GM18505 (cell line): ENCODE measurements around the gene CAGE1.

Experiments used
- ATAC-seq: cut with Tn5 transposase; IDR thresholded peaks from one replicate; pipeline ENCODE4 v1.9.1; 2021; ENCODE audit not compliant: unreplicated experiment
- POLR2A ChIP-seq: IDR thresholded peaks from 4 replicates; pipeline ENCODE4 v1.6.1; 2011; ENCODE audit warnings: borderline replicate concordance; ENCODE audit not compliant: insufficient read depth, insufficient read length; ENCODE audit errors: extremely low read depth

Gene CAGE1

GRCh38 chr6:7421066-7421465 is 31.5 kb upstream of the CAGE1 start:
- no peak for ATAC-seq
- TF ChIP-seq POLR2A = no peak

- no peak for TF ChIP-seq POLR2A
- ATAC-seq = no peak
These were observed 29.5 kb upstream of the CAGE1 start for GRCh38 chr6:7419065-7419464.

- TF ChIP-seq POLR2A = no peak
- ATAC-seq = no peak
These were observed 28.8 kb upstream of the CAGE1 start for GRCh38 chr6:7418238-7418905.

GRCh38 chr6:7417684-7418083 is 28.1 kb upstream of the CAGE1 start:
- no peak for ATAC-seq
- TF ChIP-seq POLR2A = no peak

- no peak for TF ChIP-seq POLR2A
- no peak for ATAC-seq
These were observed 25.3 kb upstream of the CAGE1 start for GRCh38 chr6:7414811-7415210.

- ATAC-seq = no peak
- no peak for TF ChIP-seq POLR2A
These were observed 23.7 kb upstream of the CAGE1 start for GRCh38 chr6:7413151-7413823.

- TF ChIP-seq POLR2A = no peak
- ATAC-seq = no peak
These were observed 21.8 kb upstream of the CAGE1 start for GRCh38 chr6:7411328-7411727.

- TF ChIP-seq POLR2A = no peak
- ATAC-seq = no peak
These were observed 21.3 kb upstream of the CAGE1 start for GRCh38 chr6:7410851-7411250.

- no peak for TF ChIP-seq POLR2A
- ATAC-seq = no peak
These were observed 20.2 kb upstream of the CAGE1 start for GRCh38 chr6:7409740-7410139.

- no peak for TF ChIP-seq POLR2A
- no peak for ATAC-seq
These were observed 17.2 kb upstream of the CAGE1 start for GRCh38 chr6:7406743-7407142.

- no peak for ATAC-seq
- TF ChIP-seq POLR2A = no peak
These were observed 15.0 kb upstream of the CAGE1 start for GRCh38 chr6:7404546-7404945.

GRCh38 chr6:7402716-7403115 is 13.2 kb upstream of the CAGE1 start:
- ATAC-seq = no peak
- no peak for TF ChIP-seq POLR2A

GRCh38 chr6:7401075-7401474 is 11.5 kb upstream of the CAGE1 start:
- no peak for ATAC-seq
- no peak for TF ChIP-seq POLR2A

- no peak for ATAC-seq
- no peak for TF ChIP-seq POLR2A
These were observed 2.9 kb upstream of the CAGE1 start for GRCh38 chr6:7392402-7392801.
